Limb (tissue), 2 donors: ENCODE data around the gene AKR1B1.
"Not testable (repeated sequence)": the region's sequence is repeated elsewhere in the genome, so short reads cannot be mapped to it uniquely, and the experiment has no call there.

Experiments
- DNase-seq, 2 donors: peaks; one replicate each; pipeline ENCODE4 v3.0.0-alpha.2; 2016; ENCODE audit errors: extremely low spot score in 2 of 2

AKR1B1 gene

DNA sequence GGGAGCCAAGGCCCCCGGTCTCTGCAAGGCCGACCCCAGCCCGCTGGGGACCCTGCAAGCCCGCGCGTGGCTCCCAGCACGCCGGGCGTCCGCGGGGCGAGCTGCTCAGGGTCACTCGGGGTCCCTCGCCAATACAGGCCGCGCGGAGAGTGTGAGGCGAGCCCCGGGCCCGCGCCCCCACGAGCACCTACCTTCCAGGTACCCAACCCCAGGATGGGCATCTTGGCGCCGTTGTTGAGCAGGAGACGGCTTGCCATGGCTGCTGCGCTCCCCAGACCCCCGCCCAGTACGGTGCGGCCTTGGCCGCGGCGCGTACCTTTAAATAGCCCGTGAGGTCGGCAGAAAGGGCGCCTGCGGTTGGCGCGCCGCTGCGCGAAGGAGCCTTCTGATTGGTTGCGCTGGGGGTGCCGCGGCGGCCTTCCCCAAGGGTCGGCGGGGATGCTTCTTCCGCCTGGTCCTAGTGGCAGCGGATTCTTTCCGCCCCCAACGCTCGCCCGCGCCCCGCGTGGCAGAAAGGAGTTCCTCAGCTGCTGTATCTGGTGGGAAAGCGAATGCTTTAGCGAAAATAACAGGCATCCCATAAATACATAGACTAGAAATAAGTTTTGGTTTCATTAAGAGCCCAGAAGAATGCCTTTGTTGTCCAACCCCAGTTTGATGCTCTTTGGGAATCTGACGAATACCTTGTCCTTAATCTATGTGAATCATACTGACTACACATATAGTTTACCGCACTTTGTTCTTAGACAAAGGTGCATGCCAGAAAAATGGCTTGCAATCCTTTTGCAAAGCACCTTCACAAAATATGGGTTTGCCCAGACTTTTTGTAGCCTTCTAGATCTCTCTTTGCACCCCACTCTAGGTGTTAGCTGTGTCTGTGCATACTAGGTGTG is at the start of gene AKR1B1:
TSS of gene AKR1B1 (minus strand) at position 295 of the 893 bp plus-strand sequence. CDS start at position 257, 38 bp downstream.
- peak; percentile 92 for DNase-seq

DNA sequence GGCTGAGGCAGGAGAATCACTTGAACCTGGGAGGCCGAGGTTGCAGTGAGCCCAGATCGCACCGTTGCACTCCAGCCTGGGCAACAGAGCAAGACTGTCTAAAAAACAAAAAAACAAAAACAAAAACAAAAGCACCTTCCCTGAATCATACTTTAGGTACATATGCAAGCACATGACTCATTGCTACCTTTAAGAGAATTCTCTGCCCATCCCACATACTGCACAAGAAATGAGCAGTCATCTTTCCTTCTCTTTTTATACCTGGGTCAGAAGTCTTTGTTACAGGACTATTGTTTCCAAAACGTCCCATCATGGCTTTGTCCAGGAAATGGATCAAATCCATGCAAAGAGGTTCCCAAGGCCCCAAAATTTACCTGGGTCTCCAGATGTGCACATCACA is 47.0 kb upstream of the AKR1B1 start:
- no peak for DNase-seq

GRCh38 chr7:134504660-134505164 is 45.8 kb upstream of the AKR1B1 start:
- DNase-seq, result no peak

DNA sequence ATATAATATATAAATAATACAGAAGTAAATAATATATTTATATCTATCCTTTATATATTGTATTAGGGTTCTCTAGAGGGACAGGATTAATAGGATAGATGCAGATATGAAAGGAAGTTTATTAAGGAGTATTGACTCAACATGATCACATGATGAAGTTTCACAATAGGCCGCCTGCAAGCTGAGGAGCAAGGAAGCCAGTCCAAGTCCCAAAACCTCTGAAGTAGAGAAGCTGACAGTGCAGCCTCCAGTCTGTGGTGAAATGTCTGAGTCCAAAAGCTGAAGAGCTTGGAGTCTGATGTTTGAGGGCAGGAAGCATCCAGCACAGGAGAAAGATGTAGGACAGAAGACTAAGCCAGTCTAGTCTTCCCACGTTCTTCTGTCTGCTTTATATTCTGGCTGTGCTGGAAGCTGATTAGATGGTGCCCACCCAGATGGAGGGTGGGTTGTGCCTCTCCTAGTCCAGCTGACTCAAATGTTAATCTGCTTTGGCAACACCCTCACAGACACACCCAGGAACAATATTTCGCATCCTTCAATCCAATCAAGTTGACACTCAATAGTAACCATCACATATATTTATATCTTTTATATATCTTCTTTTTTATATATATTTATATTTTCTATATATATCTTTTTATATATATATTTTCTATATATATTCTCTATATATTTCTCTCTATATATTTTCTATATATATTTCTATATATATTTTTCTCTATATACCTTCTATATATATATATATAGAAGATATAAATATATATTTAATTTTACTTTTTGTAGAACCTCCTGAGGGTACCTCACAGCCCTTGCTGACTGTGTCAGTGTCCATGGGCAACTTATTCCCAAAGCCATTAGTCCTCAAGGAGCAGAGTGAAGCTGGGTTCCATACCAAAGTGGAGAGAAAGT is 43.8 kb upstream of the AKR1B1 start:
- DNase-seq, result no peak

GRCh38 chr7:134500982-134501381 is 42.1 kb upstream of the AKR1B1 start:
- no peak for DNase-seq

DNA sequence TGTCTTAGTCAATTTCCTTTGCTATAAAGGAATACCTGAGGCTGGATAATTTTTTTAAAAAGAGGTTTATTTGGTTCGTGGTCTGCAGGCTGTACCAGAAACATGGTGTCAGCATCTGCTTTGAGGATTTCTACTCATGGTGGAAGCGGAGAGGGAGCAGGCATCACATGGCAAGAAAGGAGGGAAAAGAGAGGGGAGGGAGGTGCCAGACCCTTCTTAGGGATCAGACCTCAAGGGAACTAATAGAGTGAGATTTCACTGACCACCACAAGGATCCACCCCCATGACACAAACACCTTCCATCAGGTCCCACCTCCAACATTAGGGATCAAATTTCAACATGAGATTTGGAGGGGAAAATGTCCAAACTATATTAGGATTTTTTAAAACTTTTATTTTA is 41.5 kb upstream of the AKR1B1 start:
- no peak for DNase-seq

GRCh38 chr7:134495546-134495945 is 36.6 kb upstream of the AKR1B1 start:
- no peak for DNase-seq

DNA sequence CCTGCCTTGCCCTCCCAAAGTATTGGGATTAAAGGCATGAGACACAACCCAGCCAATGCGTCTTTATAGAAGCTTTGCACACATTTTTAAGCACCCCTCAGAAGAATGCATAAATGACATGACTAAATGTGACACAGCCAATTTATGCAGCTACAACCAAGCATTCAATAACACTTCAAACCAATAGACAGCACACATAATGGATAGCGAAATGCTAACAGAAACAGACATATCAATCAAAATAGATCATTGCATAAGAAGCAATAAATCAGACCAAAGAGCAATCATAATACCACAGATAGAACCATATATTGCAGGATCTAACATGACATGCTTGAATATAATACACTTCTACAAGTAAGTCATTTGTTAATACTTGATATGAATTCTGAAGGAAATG is 34.2 kb upstream of the AKR1B1 start:
- no peak for DNase-seq

DNA sequence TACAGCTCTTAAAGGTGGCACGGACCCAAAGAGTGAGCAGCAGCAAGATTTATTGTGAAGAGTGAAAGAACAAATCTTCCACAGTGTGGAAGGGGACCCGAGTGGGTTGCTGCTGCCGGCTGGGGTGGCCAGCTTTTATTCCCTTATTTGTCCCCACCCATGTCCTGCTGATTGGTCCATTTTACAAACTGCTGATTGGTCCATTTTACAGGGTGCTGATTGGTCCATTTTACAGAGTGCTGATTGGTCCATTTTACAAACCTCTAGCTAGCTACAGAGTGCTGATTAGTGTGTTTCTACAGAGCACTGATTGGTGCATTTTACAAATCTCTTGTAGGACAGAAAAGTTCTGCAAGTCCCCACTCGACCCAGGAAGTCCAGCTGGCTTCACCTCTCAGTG is 28.8 kb upstream of the AKR1B1 start:
- DNase-seq, result not testable (repeated sequence)

- DNase-seq, result no peak
Measured at GRCh38 chr7:134485203-134485602, 26.3 kb upstream of the AKR1B1 start.

DNA sequence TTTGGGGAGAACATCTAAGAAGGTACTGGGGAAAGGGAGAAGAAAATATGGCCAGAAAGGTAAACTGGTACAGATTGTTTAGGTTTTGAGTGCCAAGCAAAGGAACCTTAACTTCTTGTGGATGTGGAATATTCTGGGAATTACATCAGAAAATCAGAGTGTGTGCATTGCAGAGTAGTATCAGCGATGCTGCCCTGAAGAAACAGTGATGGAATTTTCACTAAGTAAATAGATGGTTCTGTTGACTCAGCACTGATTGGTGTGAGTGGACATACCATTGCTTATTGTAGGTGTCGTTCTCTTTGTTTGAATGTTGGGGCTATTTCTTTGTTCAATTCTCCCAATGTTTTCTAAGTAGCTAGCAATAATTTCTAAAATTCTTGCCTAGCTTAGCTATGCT is 24.4 kb upstream of the AKR1B1 start:
- no peak for DNase-seq

- no peak for DNase-seq
Measured at GRCh38 chr7:134482858-134483257, 24.0 kb upstream of the AKR1B1 start.

GRCh38 chr7:134481167-134481566 is 22.3 kb upstream of the AKR1B1 start:
- DNase-seq, result no peak

DNA sequence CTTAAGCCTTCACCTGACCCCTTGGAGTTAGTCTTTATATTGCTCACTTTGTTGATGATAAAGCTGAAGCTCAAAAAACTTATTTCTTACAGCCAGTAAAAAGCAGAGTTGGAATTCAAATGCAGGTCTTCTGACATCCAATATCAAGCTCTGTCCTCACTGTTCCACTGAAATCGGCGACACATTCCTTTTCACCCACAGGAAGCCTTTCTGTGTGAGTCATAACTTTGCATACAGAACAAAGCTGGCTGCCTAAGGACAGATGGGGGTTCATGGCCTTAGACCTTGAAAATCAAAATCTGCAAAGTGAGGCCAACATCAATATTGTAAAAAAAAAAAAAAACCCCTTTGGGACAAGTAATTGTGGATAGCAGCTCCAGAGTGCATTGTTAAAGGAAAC is 21.8 kb upstream of the AKR1B1 start:
- DNase-seq, result no peak

DNA sequence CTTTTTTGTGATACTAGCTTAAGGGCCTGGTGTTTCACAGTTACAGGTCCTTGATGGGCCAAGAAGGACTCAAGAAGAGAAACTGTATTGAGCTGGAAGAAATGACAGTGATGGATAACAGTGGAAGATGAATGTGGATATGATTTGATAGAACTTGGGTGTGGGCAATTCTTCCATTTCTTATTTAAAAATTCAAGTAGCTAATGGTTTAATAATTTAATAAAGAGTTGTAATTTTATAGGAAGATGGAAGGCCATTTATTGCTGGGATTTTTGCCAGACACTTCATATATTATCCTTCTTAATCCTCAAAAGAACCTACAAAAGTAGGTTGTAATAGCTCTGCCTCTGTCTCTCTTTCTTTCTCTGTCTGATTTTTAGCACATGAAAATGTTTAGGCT is 21.3 kb upstream of the AKR1B1 start:
- DNase-seq, result no peak

GRCh38 chr7:134478707-134479106 is 19.8 kb upstream of the AKR1B1 start:
- DNase-seq, result no peak

DNA sequence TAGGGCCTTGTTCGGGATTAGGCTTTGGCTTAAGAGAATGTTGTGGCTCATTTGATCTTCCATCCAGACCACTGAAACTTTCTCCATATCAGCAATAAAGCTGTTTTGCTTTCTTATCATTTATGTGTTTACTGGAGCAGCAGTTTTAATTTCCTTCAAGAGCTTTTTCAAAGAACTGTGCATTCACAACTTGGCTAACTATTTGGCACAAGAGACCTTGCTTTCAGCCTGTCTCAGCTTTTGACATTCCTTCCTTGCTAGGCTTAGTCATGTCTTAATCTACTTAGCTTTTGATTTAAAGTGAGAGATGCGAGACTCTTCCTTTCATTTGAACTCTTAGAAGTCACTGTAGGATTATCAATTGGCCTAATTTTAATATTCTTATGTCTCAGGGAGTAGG is 19.1 kb upstream of the AKR1B1 start:
- DNase-seq, result no peak

GRCh38 chr7:134476044-134476443 is 17.1 kb upstream of the AKR1B1 start:
- no peak for DNase-seq

GRCh38 chr7:134474828-134475227 is 15.9 kb upstream of the AKR1B1 start:
- DNase-seq, result no peak

DNA sequence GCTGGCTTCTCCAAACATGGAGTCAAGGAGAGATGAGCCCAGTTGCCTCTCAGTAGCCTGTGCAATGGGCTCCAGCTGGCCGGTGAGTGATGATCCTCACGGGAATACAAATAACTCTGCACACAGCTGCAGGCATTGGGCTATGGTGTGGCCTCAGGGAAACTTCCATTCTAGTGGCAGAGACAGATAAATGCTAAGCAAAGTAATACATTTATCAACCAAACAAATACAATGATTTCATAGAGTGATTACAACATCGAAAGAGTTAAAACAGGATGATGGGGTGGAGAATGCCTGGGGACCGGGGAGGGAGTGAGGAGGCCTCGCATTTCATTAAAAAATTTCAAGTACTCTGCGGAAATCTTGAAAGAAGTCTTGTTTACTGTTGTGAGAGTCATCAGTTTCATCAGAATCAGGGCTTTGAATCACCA is 15.0 kb upstream of the AKR1B1 start:
- DNase-seq, result no peak

DNA sequence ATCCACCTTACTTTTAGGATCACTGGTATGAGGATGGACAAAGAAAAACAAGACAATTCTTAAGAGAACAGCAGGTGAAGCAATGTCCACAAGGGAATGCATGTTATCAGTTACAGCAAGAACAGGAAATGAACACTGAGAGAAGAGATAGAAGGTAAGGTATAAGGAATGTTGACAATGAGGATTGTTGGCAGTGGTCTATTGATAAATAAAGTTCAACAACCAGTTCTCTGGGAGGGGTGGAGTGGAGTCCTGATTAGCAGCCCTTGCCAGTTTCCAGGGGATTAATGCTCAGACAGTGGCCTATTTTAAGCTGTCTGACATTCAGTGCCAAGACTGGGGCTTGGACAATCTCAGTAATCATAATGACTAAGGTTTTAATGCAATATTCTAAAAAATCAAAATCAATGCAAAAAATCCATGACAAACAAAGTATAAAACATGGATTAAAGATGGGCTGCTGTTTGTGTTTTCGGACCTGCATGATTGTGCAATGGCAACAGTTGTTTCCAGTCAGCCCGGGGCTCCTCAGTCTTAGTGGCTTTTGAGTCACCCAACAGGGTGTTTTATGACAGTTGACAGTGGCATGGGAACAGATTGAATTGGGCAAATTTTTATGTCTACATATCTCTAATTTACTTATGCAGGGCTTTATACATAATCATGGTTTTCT is 13.8 kb upstream of the AKR1B1 start:
- DNase-seq, result no peak

- DNase-seq, result no peak
Measured at GRCh38 chr7:134470864-134471263, 12.0 kb upstream of the AKR1B1 start.
